Caco-2 (cell line): Measurements from ENCODE around the gene PPM1G. TPM values are rescaled to one million over a fixed set of nuclear protein-coding genes. Genes with fewer than 3 reads are reported as not detected.
A peak's percentile ranks its signal among the peaks of the same experiment; 100 is the strongest.

Experiments
- BruUV-seq: library from RNA; stranded (reverse); fragments of 400-500 nt; replicated peaks from 2 replicates; lab custom pipeline; 2021; lab: Mats Ljungman, UMichigan
- CTCF ChIA-PET: fragments of 300-600 bp; sonication (Branson Sonifier 250); formaldehyde crosslinking; loops from one replicate; lab custom pipeline; 2022; ENCODE audit warnings: antibody characterized with exemption; lab: Charles Lee
- POLR2A ChIA-PET: fragments of 300-600 bp; sonication (Branson Sonifier 250); formaldehyde crosslinking; loops from one replicate; lab custom pipeline; 2022; ENCODE audit warnings: antibody characterized with exemption; lab: Charles Lee
- DNase-seq, 2 experiments: peaks; one replicate each; pipeline versions ENCODE4 v3.0.0 to v3.0.0-alpha.2; 2020 to 2022
- H3K27me3 ChIP-seq: replicated peaks from 2 replicates; pipeline ENCODE4 v1.6.0; 2011; ENCODE audit warnings: low read length; ENCODE audit not compliant: control insufficient read depth, insufficient read depth
- H3K36me3 ChIP-seq: 2 replicates; pipeline ENCODE4 v1.5.1; 2011; ENCODE audit warnings: low read length; ENCODE audit not compliant: control insufficient read depth, insufficient read depth
- H3K4me1 ChIP-seq: fragments of 250-450 bp; sonication (Bioruptor Pico); 2 replicates; pipeline ENCODE4 v1.5.1; 2020; ENCODE audit warnings: mild to moderate bottlenecking
- H3K4me3 ChIP-seq: 2 replicates; pipeline ENCODE4 v1.5.1; 2011; ENCODE audit warnings: low read depth, mild to moderate bottlenecking, control low read depth, low read length
- H3K9me3 ChIP-seq: fragments of 250-450 bp; sonication (Bioruptor Pico); 2 replicates; pipeline ENCODE4 v1.5.1; 2020; ENCODE audit warnings: mild to moderate bottlenecking, moderate library complexity
- H3K27ac Mint-ChIP-seq: one replicate; pipeline ENCODE4 v1.8.0; 2022; ENCODE audit warnings: mixed read lengths; ENCODE audit not compliant: unreplicated experiment
- H3K27me3 Mint-ChIP-seq: one replicate; pipeline ENCODE4 v1.8.0; 2022; ENCODE audit warnings: mixed read lengths; ENCODE audit not compliant: insufficient read depth, unreplicated experiment
- H3K36me3 Mint-ChIP-seq: one replicate; pipeline ENCODE4 v1.8.0; 2022; ENCODE audit warnings: mild to moderate bottlenecking, mixed read lengths; ENCODE audit not compliant: insufficient read depth, unreplicated experiment
- H3K4me1 Mint-ChIP-seq: one replicate; pipeline ENCODE4 v1.8.0; 2022; ENCODE audit warnings: low read depth, mixed read lengths; ENCODE audit not compliant: unreplicated experiment
- H3K4me3 Mint-ChIP-seq: one replicate; pipeline ENCODE4 v1.8.0; 2022; ENCODE audit warnings: mild to moderate bottlenecking, moderate library complexity, mixed read lengths; ENCODE audit not compliant: unreplicated experiment
- H3K9me3 Mint-ChIP-seq: one replicate; pipeline ENCODE4 v1.8.0; 2022; ENCODE audit warnings: mixed read lengths; ENCODE audit not compliant: unreplicated experiment
- CTCF ChIP-seq, 2 experiments: fragments of 200-600 bp in 1 of 2; IDR thresholded peaks; 1 replicate in 1 of 2; 2 replicates in 1 of 2; pipeline versions ENCODE4 v1.5.1 to v1.8.0; 2011 to 2022; ENCODE audit warnings: antibody characterized with exemption in 1 of 2, control low read depth in 1 of 2, inconsistent platforms in 1 of 2, low read depth in 1 of 2, low read length in 1 of 2, mild to moderate bottlenecking in 1 of 2, moderate library complexity in 1 of 2; ENCODE audit not compliant: insufficient read depth in 1 of 2, severe bottlenecking in 1 of 2, unreplicated experiment in 1 of 2
- intact Hi-C: fragments of 100-400 bp; cut with micrococcal nuclease; formaldehyde crosslinking; loops from one replicate; pipeline ENCODE4 v1.10.0; 2022; ENCODE audit not compliant: unreplicated experiment
- total RNA-seq: library from RNA; stranded (reverse); gene quantifications from 2 replicates; pipeline ENCODE4 v1.2.3, GENCODE V29; 2022

The PPM1G gene
- total RNA-seq, 1 experiment from 2014 or later, result 140 TPM

GRCh38 chr2:27407798-27408491, 1.4 kb downstream of the PPM1G start:
- peak overlapping the region; percentile 68 for H3K27ac Mint-ChIP-seq
- H3K4me3 Mint-ChIP-seq, result peak overlapping the region; percentile 84
- intact Hi-C loops, result loop anchor here (10.0 kb wide), 2 partner anchors 87 to 217 kb away; partner anchors contain the start of genes CCDC121, FNDC4, GCKR and GPN1
- peaks cover 55% of the 10 kb centered on the region for H3K36me3 Mint-ChIP-seq
- BruUV-seq, result no TSS peak
- TF ChIP-seq CTCF (IDR thresholded peaks at IDR 0.05; ENCODE audit: insufficient read depth in 1 of 2, low read depth in 1 of 2, low read length in 1 of 2, severe bottlenecking in 1 of 2, unreplicated experiment in 1 of 2), result peak; percentile 57 to 81
- no peaks in the 10 kb centered on the region for H3K27me3 Mint-ChIP-seq
- CTCF ChIA-PET, result interaction anchor here (0.7 to 3.4 kb wide), 3 partner anchors 21 to 274 kb away, joined by 3 to 36 read pairs (median 5); partner anchors contain the start of gene NRBP1
- H3K4me1 Mint-ChIP-seq, result peaks cover 30% of the 10 kb centered on the region
- peak overlapping the region; percentile 68 for H3K4me3 ChIP-seq
- DNase-seq, result peak; percentile 66 to 72
- no peaks in the 10 kb centered on the region for H3K9me3 Mint-ChIP-seq
- POLR2A ChIA-PET, result interaction anchor here (0.6 to 3.1 kb wide), 2 partner anchors 21 to 29 kb away, joined by 5 to 63 read pairs; partner anchors contain the start of gene NRBP1
- H3K9me3 ChIP-seq, result no peaks in the 10 kb centered on the region
- H3K27me3 ChIP-seq, result no peaks in the 10 kb centered on the region
- no peaks in the 10 kb centered on the region for H3K36me3 ChIP-seq
- peaks cover 26% of the 10 kb centered on the region for H3K4me1 ChIP-seq

- Mint-ChIP-seq H3K4me3 (no peak overlapping the region), H3K36me3 (peaks cover 49% of the 10 kb centered on the region), H3K27ac (no peak overlapping the region), H3K4me1 (no peaks in the 10 kb centered on the region), H3K9me3 (no peaks in the 10 kb centered on the region), H3K27me3 (no peaks in the 10 kb centered on the region)
- POLR2A ChIA-PET, result no interaction called here
- intact Hi-C loops, result loop anchor here (10.0 kb wide), 2 partner anchors 94 to 224 kb away; partner anchors contain the start of genes CCDC121, FNDC4, GCKR and GPN1
- TF ChIP-seq CTCF (IDR thresholded peaks at IDR 0.05; ENCODE audit: insufficient read depth in 1 of 2, low read depth in 1 of 2, low read length in 1 of 2, severe bottlenecking in 1 of 2, unreplicated experiment in 1 of 2), result no peak
- H3K4me1 ChIP-seq, result no peaks in the 10 kb centered on the region
- no peaks in the 10 kb centered on the region for H3K27me3 ChIP-seq
- no TSS peak for BruUV-seq
- CTCF ChIA-PET, result no interaction called here
- DNase-seq, result no peak
- no peak overlapping the region for H3K4me3 ChIP-seq
- no peaks in the 10 kb centered on the region; the same call in 1 of the 2 replicates for H3K36me3 ChIP-seq
- no peaks in the 10 kb centered on the region for H3K9me3 ChIP-seq
Measured at GRCh38 chr2:27400348-27401135, 8.8 kb downstream of the PPM1G start.

GRCh38 chr2:27398962-27399361, 10.4 kb downstream of the PPM1G start:
- Histone ChIP-seq H3K9me3 (no peaks in the 10 kb centered on the region), H3K4me1 (no peaks in the 10 kb centered on the region), H3K36me3 (no peaks in the 10 kb centered on the region; the same call in 1 of the 2 replicates), H3K27me3 (no peaks in the 10 kb centered on the region), H3K4me3 (no peak overlapping the region)
- TF ChIP-seq CTCF (IDR thresholded peaks at IDR 0.05; ENCODE audit: insufficient read depth in 1 of 2, low read depth in 1 of 2, low read length in 1 of 2, severe bottlenecking in 1 of 2, unreplicated experiment in 1 of 2), result no peak
- Mint-ChIP-seq H3K4me1 (no peaks in the 10 kb centered on the region), H3K9me3 (no peaks in the 10 kb centered on the region), H3K27me3 (no peaks in the 10 kb centered on the region), H3K4me3 (no peak overlapping the region), H3K27ac (no peak overlapping the region), H3K36me3 (peaks cover 46% of the 10 kb centered on the region)
- intact Hi-C loops, result no loop called here
- POLR2A ChIA-PET, result no interaction called here
- no peak for DNase-seq
- no TSS peak for BruUV-seq
- CTCF ChIA-PET, result no interaction called here
